HepG2 (cell line): ENCODE results near the gene WDR37. TPM values are rescaled to one million over a fixed set of nuclear protein-coding genes. Genes with fewer than 3 reads are reported as not detected.

Experiments
- ATAC-seq: fragments of 200-7000 bp; cut with Tn5 transposase; 3 replicates; pipeline ENCODE4 v1.9.1; 2020; ENCODE audit warnings: mild to moderate bottlenecking, moderate library complexity
- BruUV-seq: library from RNA; stranded (reverse); fragments of 400-500 nt; replicated peaks from 2 replicates; lab custom pipeline; 2021; lab: Mats Ljungman, UMichigan
- CTCF ChIA-PET: fragments of 300-600 bp; formaldehyde crosslinking; extraction: SDS; loops from one replicate; lab custom pipeline; 2021; ENCODE audit warnings: low total read pairs, inconsistent platforms, low intra/inter-chr PET ratio; lab: Yijun Ruan, JAX
- POLR2A ChIA-PET: fragments of 350-600 bp; sonication (Branson Sonifier 250); formaldehyde crosslinking; loops from one replicate; lab custom pipeline; 2020; ENCODE audit warnings: antibody characterized with exemption, inconsistent platforms; lab: Yijun Ruan, JAX
- DNase-seq: peaks from one replicate; pipeline ENCODE4 v3.0.0-alpha.2; 2015; ENCODE audit warnings: low spot score
- FAIRE-seq: peaks from 3 replicates; lab custom pipeline; 2011; peaks lifted over from hg19 to GRCh38; lab: Jason Lieb, UNC
- H2AFZ ChIP-seq: one replicate; pipeline ENCODE4 v1.6.1; 2011; ENCODE audit warnings: low read length, inconsistent platforms
- H3K27ac ChIP-seq: fragments of 300-600 bp; 3 replicates; pipeline ENCODE4 v1.8.0; 2011; ENCODE audit warnings: mixed run types, mild to moderate bottlenecking, mixed read lengths, low read length, inconsistent platforms; ENCODE audit not compliant: insufficient read depth; ENCODE audit errors: extremely low read length
- H3K27me3 ChIP-seq, 2 experiments: fragments of 200-600 bp in 1 of 2; 2 replicates in 1 of 2; 3 replicates in 1 of 2; pipeline versions ENCODE4 v1.6.0 to v1.8.0; 2011; ENCODE audit warnings: low read length in 2 of 2, mild to moderate bottlenecking in 2 of 2, moderate library complexity in 2 of 2, inconsistent platforms in 1 of 2; ENCODE audit not compliant: insufficient read depth in 2 of 2, control insufficient read depth in 1 of 2
- H3K36me3 ChIP-seq, 2 experiments: fragments of 200-600 bp in 1 of 2; replicated peaks in 1 of 2; 2 replicates in 1 of 2; 3 replicates in 1 of 2; pipeline versions ENCODE4 v1.5.1 to v1.8.0; 2011; ENCODE audit warnings: low read length in 2 of 2, inconsistent platforms in 1 of 2; ENCODE audit not compliant: insufficient read depth in 2 of 2, control insufficient read depth in 1 of 2
- H3K4me1 ChIP-seq: 2 replicates; pipeline ENCODE4 v1.5.1; 2012; ENCODE audit warnings: low read length, inconsistent platforms; ENCODE audit not compliant: insufficient read depth
- H3K4me2 ChIP-seq: 2 replicates; pipeline ENCODE4 v1.6.0; 2011; ENCODE audit warnings: low read depth, low read length, inconsistent platforms
- H3K4me3 ChIP-seq, 3 experiments: fragments of 200-600 bp in 1 of 3; sonication (generic), shearing (Covaris generic) in 1 of 3; replicated peaks in 1 of 3; 2 replicates each; pipeline ENCODE4 v1.5.1; 2011 to 2016; ENCODE audit warnings: low read length in 3 of 3, inconsistent platforms in 2 of 3, low read depth in 2 of 3, mild to moderate bottlenecking in 2 of 3, control low read depth in 1 of 3, mixed read lengths in 1 of 3; ENCODE audit not compliant: insufficient read depth in 1 of 3
- H3K79me2 ChIP-seq: one replicate; pipeline ENCODE4 v1.6.1; 2011; ENCODE audit warnings: low read length, inconsistent platforms; ENCODE audit not compliant: insufficient read depth
- H3K9ac ChIP-seq: 2 replicates; pipeline ENCODE4 v1.6.0; 2011; ENCODE audit warnings: mild to moderate bottlenecking, low read depth, low read length, inconsistent platforms; ENCODE audit not compliant: insufficient read depth
- H3K9me3 ChIP-seq: 2 replicates; pipeline ENCODE4 v1.5.1; 2012; ENCODE audit warnings: mild to moderate bottlenecking, low read length
- H4K20me1 ChIP-seq: 2 replicates; pipeline ENCODE4 v1.6.0; 2011; ENCODE audit warnings: inconsistent platforms, mild to moderate bottlenecking, low read length, moderate library complexity; ENCODE audit not compliant: insufficient read depth
- ATF7 ChIP-seq, 2 experiments: fragments of 450-650 bp in 1 of 2; sonication (generic) in 1 of 2; formaldehyde crosslinking in 1 of 2; IDR thresholded peaks; 2 replicates each; pipeline versions ENCODE4 v1.4.0 to v1.6.1; 2016 to 2020; ENCODE audit warnings: antibody characterized with exemption in 1 of 2, mild to moderate bottlenecking in 1 of 2, missing genetic modification reagents in 1 of 2
- ZNF598 ChIP-seq: sonication (generic); formaldehyde crosslinking; IDR thresholded peaks from 2 replicates; pipeline ENCODE4 v1.5.1; 2020; ENCODE audit warnings: mild to moderate bottlenecking, missing genetic modification reagents, borderline replicate concordance
- ZNF607 ChIP-seq: sonication (generic); formaldehyde crosslinking; IDR thresholded peaks from 2 replicates; pipeline ENCODE4 v1.5.1; 2020; ENCODE audit warnings: missing genetic modification reagents, mild to moderate bottlenecking, borderline replicate concordance
- ZNF747 ChIP-seq: sonication (generic); formaldehyde crosslinking; IDR thresholded peaks from 2 replicates; pipeline ENCODE4 v1.8.1; 2023; ENCODE audit warnings: missing genetic modification reagents, mild to moderate bottlenecking, borderline replicate concordance
- WGBS: methylation state at CpG from one replicate; pipeline ENCODE4 v1.1.6; 2017; ENCODE audit warnings: low lambda C conversion rate; 5-methylcytosine and 5-hydroxymethylcytosine counted together
- in situ Hi-C: cut with HindIII; loops from 2 replicates; pipeline ENCODE4 v1.10.0; 2017; ENCODE audit warnings: low pct_unique_long_range_greater_than_20kb; ENCODE audit not compliant: extremely low pct_ligation_motif_present
- intact Hi-C: fragments of 100-400 bp; cut with micrococcal nuclease; formaldehyde crosslinking; loops from one replicate; pipeline ENCODE4 v1.10.0; 2022; ENCODE audit not compliant: unreplicated experiment
- polyA plus RNA-seq, 8 experiments: library from polyadenylated mRNA; depleted of rRNA in 3 of 8; stranded (reverse) in 7 of 8; unstranded in 1 of 8; fragments of >200 nt; fragmentation: Illumina TruSeq in 4 of 8; extraction: Trizol in 4 of 8; gene quantifications; 2 replicates each; pipeline versions ENCODE4 v1.2.1 to v1.2.3, GENCODE V29; 2011 to 2016; ENCODE audit warnings: low read depth in 4 of 8, missing spikeins in 1 of 8, mixed read lengths in 1 of 8; ENCODE audit not compliant: insufficient read depth in 1 of 8
- total RNA-seq, 5 experiments: library from RNA; depleted of rRNA; stranded (reverse); fragments of >200 nt; fragmentation: Illumina TruSeq; extraction: Trizol; gene quantifications; 2 replicates each; pipeline ENCODE4 v1.2.3, GENCODE V29; 2016; ENCODE audit warnings: low read depth in 1 of 5
- TF ChIP-seq, protein P1 (sequence below): sonication (generic); formaldehyde crosslinking; IDR thresholded peaks from 2 replicates; pipeline ENCODE4 v1.4.0; 2020; ENCODE audit warnings: missing genetic modification reagents
- TF ChIP-seq, protein P2 (sequence below): sonication (generic); formaldehyde crosslinking; IDR thresholded peaks from 2 replicates; pipeline ENCODE4 v1.4.0; 2020; ENCODE audit warnings: missing genetic modification reagents
- TF ChIP-seq, protein P3 (sequence below), 2 experiments: sonication (generic) in 1 of 2; formaldehyde crosslinking in 1 of 2; IDR thresholded peaks; 2 replicates each; pipeline versions ENCODE4 v1.5.1 to v1.6.1; 2011 to 2020; ENCODE audit warnings: borderline replicate concordance in 1 of 2, low read depth in 1 of 2, low read length in 1 of 2, mild to moderate bottlenecking in 1 of 2, missing genetic modification reagents in 1 of 2, moderate library complexity in 1 of 2

Gene WDR37
- total and polyA plus RNA-seq, 2 of the 13 experiments (the other 11 are each of a cell fraction or from before 2014, with no cell fraction given), result 5.9 to 7.5 TPM

DNA sequence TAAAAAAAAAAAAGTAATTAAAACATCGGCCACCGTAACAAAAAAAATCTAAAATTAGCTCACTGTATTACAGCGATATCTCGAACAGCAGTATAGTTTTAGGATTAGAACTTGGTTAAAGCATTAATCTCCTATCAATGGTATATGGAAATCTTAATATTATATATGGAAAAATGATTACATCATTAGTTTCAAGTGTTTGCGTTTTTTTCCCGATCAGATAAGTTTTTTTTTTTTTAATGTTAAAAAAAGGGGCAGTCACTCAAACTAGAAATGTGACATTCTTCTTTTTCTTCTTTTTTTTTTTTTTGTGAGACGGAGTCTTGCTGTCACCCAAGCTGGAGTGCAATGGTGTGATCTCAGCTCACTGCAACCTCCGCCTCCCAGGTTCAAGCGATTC lies 14.7 kb upstream of the WDR37 start:
- Histone ChIP-seq H3K36me3 (peaks cover 7 to 30% of the 10 kb centered on the region in 2 experiments), H3K4me1 (peaks cover 33% of the 10 kb centered on the region), H3K27ac (no peak overlapping the region), H4K20me1 (peaks cover 51% of the 10 kb centered on the region)
- no peak for FAIRE-seq
- POLR2A ChIA-PET, result no interaction called here
- TF ChIP-seq ZNF747 (CRISPR knock-in tag), result no peak
- TF ChIP-seq, protein P1, sequence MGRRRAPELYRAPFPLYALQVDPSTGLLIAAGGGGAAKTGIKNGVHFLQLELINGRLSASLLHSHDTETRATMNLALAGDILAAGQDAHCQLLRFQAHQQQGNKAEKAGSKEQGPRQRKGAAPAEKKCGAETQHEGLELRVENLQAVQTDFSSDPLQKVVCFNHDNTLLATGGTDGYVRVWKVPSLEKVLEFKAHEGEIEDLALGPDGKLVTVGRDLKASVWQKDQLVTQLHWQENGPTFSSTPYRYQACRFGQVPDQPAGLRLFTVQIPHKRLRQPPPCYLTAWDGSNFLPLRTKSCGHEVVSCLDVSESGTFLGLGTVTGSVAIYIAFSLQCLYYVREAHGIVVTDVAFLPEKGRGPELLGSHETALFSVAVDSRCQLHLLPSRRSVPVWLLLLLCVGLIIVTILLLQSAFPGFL (CRISPR knock-in tag), result no peak
- TF ChIP-seq, protein P2, sequence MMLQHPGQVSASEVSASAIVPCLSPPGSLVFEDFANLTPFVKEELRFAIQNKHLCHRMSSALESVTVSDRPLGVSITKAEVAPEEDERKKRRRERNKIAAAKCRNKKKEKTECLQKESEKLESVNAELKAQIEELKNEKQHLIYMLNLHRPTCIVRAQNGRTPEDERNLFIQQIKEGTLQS (CRISPR knock-in tag), result no peak
- TF ChIP-seq, protein P3, sequence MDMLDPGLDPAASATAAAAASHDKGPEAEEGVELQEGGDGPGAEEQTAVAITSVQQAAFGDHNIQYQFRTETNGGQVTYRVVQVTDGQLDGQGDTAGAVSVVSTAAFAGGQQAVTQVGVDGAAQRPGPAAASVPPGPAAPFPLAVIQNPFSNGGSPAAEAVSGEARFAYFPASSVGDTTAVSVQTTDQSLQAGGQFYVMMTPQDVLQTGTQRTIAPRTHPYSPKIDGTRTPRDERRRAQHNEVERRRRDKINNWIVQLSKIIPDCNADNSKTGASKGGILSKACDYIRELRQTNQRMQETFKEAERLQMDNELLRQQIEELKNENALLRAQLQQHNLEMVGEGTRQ (IDR thresholded peaks at IDR 0.05; ENCODE audit: low read depth, low read length), result no peak
- TF ChIP-seq, protein P3 (CRISPR knock-in tag; IDR thresholded peaks at IDR 0.05; ENCODE audit: borderline replicate concordance), result no peak
- no peak for TF ChIP-seq ZNF598
- TF ChIP-seq ZNF607, result no peak
- peak; percentile 79 for TF ChIP-seq ATF7 (IDR thresholded peaks at IDR 0.05)
- TF ChIP-seq ATF7 (CRISPR knock-in tag; IDR thresholded peaks at IDR 0.05), result no peak
- TF ChIP-seq, all 625 proteins: peak for 1
- WGBS, result 98% methylated on average over 9 of the region's 9 CpGs
- H2AFZ ChIP-seq, result no peak overlapping the region
- H3K79me2 ChIP-seq, result peaks cover 34% of the 10 kb centered on the region
- no peak overlapping the region for H3K9ac ChIP-seq
- no peak for DNase-seq
- no TSS peak for BruUV-seq
- CTCF ChIA-PET, result interaction anchor here (0.6 kb wide), 1 partner anchor 19 kb away, joined by 3 read pairs; no protein-coding TSS in a partner anchor
- H3K27me3 ChIP-seq, result no peaks in the 10 kb centered on the region
- ATAC-seq, result no peak
- H3K4me2 ChIP-seq, result no peak overlapping the region
- H3K4me3 ChIP-seq, result no peak overlapping the region
- H3K9me3 ChIP-seq, result no peaks in the 10 kb centered on the region
- intact Hi-C loops, result no loop called here
- in situ Hi-C loops, result no loop called here
